GM13977 (cell line): ENCODE results near the gene FREY1.

Experiments
- DNase-seq: peaks from one replicate; pipeline ENCODE4 v3.0.0; 2012; ENCODE audit warnings: low spot score
- CTCF ChIP-seq: IDR thresholded peaks from 2 replicates; pipeline ENCODE4 v1.5.1; 2012; ENCODE audit warnings: mild to moderate bottlenecking, control low read depth; ENCODE audit not compliant: insufficient read depth; ENCODE audit errors: extremely low read depth, missing control alignments
- in situ Hi-C: fragments of 300-500 bp; cut with MboI; formaldehyde crosslinking; loops from one replicate; pipeline ENCODE4 v1.12.0; 2022; ENCODE audit warnings: low sequenced_read_pairs, low pct_unique_long_range_greater_than_20kb, mixed read lengths, inconsistent platforms; ENCODE audit not compliant: unreplicated experiment

Gene FREY1

GRCh38 chr11:45859661-45860140, 47.4 kb downstream of the FREY1 start:
- in situ Hi-C loops: no loop called here
- no peak for DNase-seq
- TF ChIP-seq CTCF: no peak

- DNase-seq: no peak
- TF ChIP-seq CTCF: no peak
- in situ Hi-C loops: no loop called here
Observed at GRCh38 chr11:45858751-45859398, 48.2 kb downstream of the FREY1 start.

- TF ChIP-seq CTCF: no peak
- no peak for DNase-seq
- in situ Hi-C loops: no loop called here
Observed at GRCh38 chr11:45857961-45858474, 49.1 kb downstream of the FREY1 start.
